Superior temporal gyrus (tissue), 1 donor: ENCODE measurements around the gene GCA.

Experiments used
- DNase-seq: peaks from one replicate; pipeline ENCODE4 v3.0.0-alpha.2; 2016; ENCODE audit errors: extremely low spot score

Gene GCA, protein sequence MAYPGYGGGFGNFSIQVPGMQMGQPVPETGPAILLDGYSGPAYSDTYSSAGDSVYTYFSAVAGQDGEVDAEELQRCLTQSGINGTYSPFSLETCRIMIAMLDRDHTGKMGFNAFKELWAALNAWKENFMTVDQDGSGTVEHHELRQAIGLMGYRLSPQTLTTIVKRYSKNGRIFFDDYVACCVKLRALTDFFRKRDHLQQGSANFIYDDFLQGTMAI

DNA sequence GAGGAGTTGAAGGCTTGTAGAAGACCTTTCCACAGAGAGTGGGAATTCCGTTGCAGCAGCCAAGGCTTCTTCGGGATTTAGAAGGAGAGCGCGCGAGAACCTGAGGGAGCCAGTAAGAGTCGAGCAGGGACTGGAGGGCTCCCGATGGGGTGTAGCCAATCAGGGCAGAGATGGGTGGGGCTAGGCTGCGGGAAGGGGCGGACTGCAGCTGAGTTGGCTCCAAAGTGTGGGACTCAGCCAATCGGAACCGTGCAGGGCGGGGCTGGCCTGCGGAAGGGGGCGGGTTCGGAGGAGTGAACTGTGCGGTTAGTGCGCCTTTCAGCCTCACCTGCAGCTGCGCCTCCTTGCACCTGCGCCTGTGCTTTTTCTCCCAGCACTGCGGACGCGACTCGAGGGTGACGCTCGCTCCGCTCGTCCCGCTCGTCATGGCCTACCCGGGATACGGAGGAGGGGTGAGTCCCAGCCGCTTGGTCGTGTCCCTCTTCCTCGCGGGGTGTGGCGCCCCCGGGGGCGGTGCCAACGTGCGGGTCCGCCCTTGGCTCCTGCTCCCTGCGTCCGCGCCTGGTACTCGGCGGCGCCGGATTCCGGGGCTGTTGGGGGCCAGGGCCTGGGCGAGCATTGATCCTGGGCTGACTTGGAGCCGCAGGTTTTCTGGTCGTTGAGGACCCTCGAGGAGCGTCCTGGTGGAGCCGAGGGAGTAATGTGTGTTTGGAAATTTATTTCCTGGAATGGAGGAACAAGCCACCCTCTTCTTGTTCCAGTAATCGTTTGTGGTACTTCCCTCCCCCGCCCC lies at the start of gene GCA:
Gene GCA (plus strand): TSS at position 309 of the 793 bp plus-strand sequence. CDS start 117 bp downstream, at position 426.
- peak; percentile 98 for DNase-seq

- DNase-seq: no peak
Observed at GRCh38 chr2:162295009-162295408, 48.9 kb upstream of the GCA start.

- peak; percentile 96 for DNase-seq
Observed at GRCh38 chr2:162297925-162298552, 45.9 kb upstream of the GCA start.

DNA sequence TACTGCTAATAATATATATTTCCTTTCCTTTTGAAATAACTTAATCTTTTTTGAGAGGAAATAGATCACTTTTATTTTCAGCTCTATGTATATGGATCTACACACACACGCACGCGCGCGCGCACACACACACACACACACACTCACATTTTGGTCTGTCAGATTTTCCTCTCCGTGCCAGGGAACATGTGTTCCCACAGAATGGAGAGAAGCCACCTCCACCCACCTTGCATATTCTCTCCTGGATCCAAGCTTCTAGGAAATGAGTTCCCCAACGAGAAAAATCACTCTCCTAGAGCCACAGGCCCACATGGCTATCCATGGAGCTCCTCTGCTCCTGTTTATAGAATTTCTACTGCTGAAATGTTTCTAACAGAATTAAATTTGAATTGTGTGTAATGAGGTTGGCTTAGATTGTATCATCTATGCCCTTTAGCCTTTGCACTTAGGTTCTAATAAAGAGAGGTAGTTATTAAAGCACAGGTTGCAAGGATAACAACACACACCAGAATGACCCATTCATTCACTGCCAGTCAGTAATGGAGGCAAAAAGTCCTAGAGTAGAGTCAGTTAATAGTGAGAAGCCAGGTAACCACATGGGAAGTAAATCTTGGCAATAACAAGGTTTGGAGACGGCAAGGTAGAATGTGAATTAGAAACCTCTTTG lies 45.1 kb upstream of the GCA start:
- DNase-seq: peak; percentile 60

- no peak for DNase-seq
Observed at GRCh38 chr2:162300266-162300665, 43.7 kb upstream of the GCA start.

- peak; percentile 93 for DNase-seq
Observed at GRCh38 chr2:162301151-162301804, 42.7 kb upstream of the GCA start.

- DNase-seq: no peak
Observed at GRCh38 chr2:162301877-162302276, 42.1 kb upstream of the GCA start.

DNA sequence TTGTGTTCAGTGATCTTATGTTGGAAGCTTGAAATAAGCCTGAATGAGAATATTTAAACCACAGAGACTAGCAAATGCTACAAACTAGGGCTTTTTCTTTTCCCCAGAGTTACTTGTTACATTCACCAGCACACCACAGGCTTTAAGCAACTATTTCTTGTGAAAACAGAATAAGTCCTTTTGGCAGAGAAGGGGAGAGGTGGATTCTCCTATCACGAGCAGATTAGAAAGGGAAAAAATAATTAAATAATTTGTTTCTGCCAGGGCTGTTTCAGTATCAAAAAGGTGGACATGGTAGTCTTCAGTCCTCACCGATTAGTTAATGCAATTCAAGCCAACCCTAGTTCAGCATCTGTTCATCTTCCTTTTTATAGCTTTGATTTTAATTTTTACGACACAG lies 38.0 kb upstream of the GCA start:
- no peak for DNase-seq

DNA sequence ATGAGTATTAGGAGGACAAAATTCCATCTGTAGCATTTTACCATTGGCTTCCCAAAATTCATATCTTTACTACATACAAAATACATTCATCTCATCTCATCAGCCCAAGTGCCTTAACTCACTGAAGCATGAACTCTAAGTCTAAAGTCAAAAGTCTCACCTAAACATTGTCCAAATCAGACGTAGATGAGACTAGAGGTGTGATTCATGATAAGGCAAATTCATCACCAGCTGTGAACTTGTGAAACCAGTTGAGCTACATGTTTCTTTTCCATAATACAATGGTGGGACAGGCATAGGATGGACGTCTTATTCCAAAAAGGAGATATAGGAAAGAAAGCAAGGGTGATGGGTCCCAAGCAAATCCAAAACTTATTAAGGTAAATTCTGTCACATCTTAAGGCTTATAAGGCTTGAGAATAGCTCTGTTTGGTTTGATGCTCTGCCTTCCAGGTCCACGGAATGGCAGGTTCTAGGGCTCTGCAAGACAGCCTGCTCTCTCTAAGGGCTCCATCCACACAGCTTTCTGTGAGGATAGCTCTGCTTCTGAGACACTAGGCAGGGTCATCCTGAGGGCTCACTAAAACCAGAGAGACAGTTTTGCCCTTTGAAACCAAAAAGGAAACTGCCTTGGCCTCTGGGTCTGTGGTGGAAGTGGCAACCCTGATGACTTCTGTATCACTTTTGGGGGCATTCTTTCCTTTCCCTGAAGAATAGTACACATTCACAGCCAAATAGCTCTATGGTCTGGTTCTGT lies 35.0 kb upstream of the GCA start:
- no peak for DNase-seq

DNA sequence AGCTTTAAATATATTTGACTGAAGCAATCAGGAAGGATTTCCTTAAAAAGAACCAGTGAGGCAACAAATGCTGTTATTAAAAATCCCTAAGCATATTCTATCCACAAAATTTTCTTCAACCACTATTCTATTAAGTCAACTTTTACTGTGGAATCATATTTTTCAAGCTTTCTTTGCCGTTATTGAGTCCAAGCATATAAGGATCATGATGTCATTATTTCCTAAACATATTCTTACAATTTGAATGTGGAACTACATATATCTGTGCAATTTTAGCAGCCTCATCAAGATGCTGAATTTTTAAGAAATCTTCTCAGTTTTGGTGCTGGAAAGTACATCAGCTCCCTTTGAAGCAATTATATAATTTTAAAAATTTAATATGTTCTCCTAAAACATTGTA lies 31.1 kb upstream of the GCA start:
- no peak for DNase-seq

DNA sequence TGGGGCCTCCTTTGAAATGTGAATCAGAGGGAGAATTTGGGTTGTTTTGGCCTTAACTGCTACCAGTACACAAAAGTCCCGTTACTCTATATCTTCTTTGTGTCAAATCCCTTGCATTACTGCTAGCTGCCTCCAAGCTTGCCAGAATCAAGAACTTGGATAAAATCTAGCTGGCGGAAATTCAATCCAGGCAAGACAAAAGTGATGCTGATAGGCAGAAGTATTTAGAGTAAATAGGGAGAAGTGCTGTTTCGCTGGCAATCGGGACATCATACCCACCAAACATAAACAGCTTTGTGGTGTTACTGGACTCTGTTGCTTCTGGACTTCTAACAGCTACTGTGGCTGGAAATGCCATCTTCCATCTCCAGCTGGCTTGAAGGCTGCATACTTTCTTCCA lies 28.0 kb upstream of the GCA start:
- no peak for DNase-seq

DNA sequence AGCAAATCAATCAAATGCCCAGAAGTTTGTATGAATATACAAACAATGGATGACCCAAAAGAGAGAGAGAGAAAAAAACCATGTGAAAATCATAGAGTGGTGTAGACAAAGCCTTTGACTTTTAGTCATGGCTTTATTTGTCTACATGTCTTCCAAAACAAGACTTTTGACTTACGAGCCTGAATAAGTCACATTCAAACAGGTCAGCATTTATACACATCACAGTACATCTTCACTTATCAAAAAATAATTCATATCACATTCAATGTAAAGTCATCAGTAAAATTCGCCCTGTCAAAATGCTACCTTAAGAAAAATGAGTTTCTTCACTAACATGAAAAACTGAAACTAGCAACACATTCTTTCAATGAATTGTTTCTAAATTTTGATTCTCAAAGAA lies 27.3 kb upstream of the GCA start:
- no peak for DNase-seq

- no peak for DNase-seq
Observed at GRCh38 chr2:162317058-162317742, 26.7 kb upstream of the GCA start.

DNA sequence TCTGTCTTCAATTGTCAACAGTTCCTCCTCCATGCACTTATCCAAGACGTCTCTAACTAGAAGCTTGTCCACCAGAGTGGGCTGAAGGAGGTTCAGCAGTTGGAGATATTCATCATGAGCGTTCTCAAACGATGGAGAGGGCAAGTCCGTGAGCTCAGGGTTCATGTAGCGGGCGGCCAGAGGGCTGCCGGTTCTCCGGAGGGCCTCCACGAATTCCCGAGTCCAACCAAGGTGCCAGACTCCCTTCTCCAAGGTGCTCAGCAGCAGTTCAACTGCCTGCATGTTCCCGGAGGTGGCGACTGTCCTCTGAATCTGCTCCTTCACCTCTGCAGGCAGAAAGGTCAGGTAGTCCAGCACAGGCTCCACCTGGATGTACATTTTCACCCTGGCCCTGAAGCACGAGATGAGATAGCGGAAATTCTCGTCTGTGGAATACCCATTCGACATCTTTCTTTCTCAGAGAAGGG lies 26.0 kb upstream of the GCA start:
- no peak for DNase-seq

GRCh38 chr2:162318328-162319180 lies 25.4 kb upstream of the GCA start, which contains the start of gene IFIH1:
IFIH1 (minus strand) TSS chr2:162318684; CDS start chr2:162318307, 377 bp downstream.
- DNase-seq: peak; percentile 82

DNA sequence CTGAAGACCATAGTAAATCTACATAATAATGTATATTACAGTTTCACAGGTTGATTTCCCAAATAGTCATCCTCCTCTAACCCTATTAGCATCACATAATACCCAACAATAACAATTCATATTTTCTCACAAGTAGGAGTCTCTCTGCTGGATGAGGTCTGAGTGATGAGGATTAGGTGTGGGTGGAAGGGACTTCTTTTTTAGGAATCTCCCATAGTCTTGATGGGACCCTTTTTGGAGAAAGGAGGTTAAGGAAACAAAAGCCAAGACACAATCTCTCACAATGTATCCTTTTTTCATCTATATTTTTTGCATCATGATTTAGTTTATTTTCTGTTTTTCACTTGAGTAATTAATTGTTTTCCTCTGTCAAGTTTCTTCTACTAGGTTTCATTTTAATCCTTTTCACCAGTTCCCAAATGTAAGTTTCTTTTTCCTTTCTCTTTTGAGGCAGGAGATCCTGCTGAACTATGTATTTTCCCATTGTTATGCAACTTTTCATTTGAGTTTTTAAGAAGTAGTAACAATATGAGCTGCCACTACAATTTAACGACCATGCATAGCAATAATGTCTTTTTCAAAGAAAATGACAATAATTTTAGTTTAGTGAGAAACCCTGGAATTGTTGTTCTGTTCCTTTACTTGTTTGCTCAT lies 22.9 kb upstream of the GCA start:
- no peak for DNase-seq

- DNase-seq: no peak
Observed at GRCh38 chr2:162324953-162325352, 19.0 kb upstream of the GCA start.

DNA sequence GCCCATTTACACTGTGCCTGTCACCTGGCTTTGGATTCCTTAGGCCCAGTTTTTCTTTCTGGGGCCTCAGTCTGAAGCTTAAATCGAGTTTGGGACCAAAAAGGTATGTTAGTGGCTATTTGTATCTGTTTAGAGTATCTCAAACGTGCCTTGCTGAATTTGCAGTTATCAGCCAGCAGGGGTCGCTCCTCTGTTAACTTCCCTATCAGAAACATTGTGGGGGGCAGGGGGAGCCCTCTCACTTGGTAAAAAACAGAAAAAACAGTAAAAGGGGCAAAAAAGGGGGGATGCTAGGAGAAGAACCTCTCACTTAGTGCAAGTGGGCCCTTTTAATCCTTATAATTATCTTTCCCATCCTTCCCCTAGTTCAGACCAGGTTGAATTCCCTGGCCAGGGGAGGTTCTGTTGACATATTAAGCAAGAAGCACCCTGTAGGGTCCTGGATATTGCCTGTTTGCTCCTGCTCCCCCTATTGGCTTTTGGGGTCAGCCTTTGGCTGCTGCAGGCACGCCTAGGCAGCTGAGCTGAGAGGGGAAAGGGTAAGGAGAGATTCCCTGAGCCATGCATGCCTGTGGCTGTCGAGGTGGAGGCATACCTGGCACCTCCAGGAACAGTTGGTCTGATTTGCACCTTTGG lies 16.7 kb upstream of the GCA start:
- DNase-seq: no peak
